CD14-positive monocyte (primary cell): ENCODE measurements around the gene ZPLD1. TPM values are rescaled to one million over a fixed set of nuclear protein-coding genes. Genes with fewer than 3 reads are reported as not detected.

Experiments used
- DNase-seq, 3 donors: peaks; one replicate each; pipeline ENCODE4 v3.0.0-alpha.2; 2011 to 2022
- H2AFZ ChIP-seq: 2 replicates; pipeline ENCODE4 v1.6.0; 2012; ENCODE audit warnings: mild to moderate bottlenecking, low read depth, low read length, inconsistent platforms; ENCODE audit not compliant: insufficient read depth, poor library complexity, severe bottlenecking
- H3K27ac ChIP-seq, 2 donors: 1 replicate in 1 of 2; 2 replicates in 1 of 2; pipeline ENCODE4 v1.5.1; 2012 to 2013; ENCODE audit warnings: low read length in 2 of 2, control low read depth in 1 of 2, inconsistent platforms in 1 of 2, low read depth in 1 of 2, mild to moderate bottlenecking in 1 of 2
- H3K27me3 ChIP-seq, 2 donors: one replicate each; pipeline versions ENCODE4 v1.6.0 to v1.6.1; 2011 to 2013; ENCODE audit warnings: low read length in 2 of 2; ENCODE audit not compliant: control insufficient read depth in 2 of 2, insufficient read depth in 2 of 2
- H3K36me3 ChIP-seq, 2 donors: replicated peaks in 1 of 2; 1 replicate in 1 of 2; 2 replicates in 1 of 2; pipeline versions ENCODE4 v1.5.1 to v1.6.1; 2012 to 2013; ENCODE audit warnings: low read length in 2 of 2, control low read depth in 1 of 2, inconsistent platforms in 1 of 2, mild to moderate bottlenecking in 1 of 2; ENCODE audit not compliant: insufficient read depth in 2 of 2, control insufficient read depth in 1 of 2
- H3K4me1 ChIP-seq, 2 donors: 1 replicate in 1 of 2; 2 replicates in 1 of 2; pipeline versions ENCODE4 v1.5.1 to v1.6.1; 2012 to 2013; ENCODE audit warnings: low read length in 2 of 2, control low read depth in 1 of 2, inconsistent platforms in 1 of 2, mild to moderate bottlenecking in 1 of 2, moderate library complexity in 1 of 2; ENCODE audit not compliant: insufficient read depth in 2 of 2, control insufficient read depth in 1 of 2
- H3K4me2 ChIP-seq: replicated peaks from 2 replicates; pipeline ENCODE3; 2012; ENCODE audit warnings: low read length, moderate library complexity, mild to moderate bottlenecking; ENCODE audit not compliant: poor library complexity, severe bottlenecking; ENCODE audit errors: extremely low read depth
- H3K4me3 ChIP-seq, 3 experiments: fragments of 200-600 bp in 1 of 3; sonication (generic) in 1 of 3; replicated peaks in 1 of 3; 1 replicate in 2 of 3; 2 replicates in 1 of 3; pipeline ENCODE4 v1.5.1; 2011 to 2013; ENCODE audit warnings: low read length in 3 of 3, mild to moderate bottlenecking in 3 of 3, control low read depth in 2 of 3, low read depth in 2 of 3, inconsistent platforms in 1 of 3, moderate library complexity in 1 of 3
- H3K79me2 ChIP-seq: 2 replicates; pipeline ENCODE4 v1.6.0; 2012; ENCODE audit warnings: mild to moderate bottlenecking, control low read depth, inconsistent platforms, low read length, moderate library complexity; ENCODE audit not compliant: insufficient read depth
- H3K9ac ChIP-seq: 2 replicates; pipeline ENCODE4 v1.6.0; 2017; ENCODE audit warnings: low read length, mild to moderate bottlenecking; ENCODE audit not compliant: insufficient read depth, poor library complexity, severe bottlenecking
- H3K9me3 ChIP-seq, 2 donors: replicated peaks in 1 of 2; 1 replicate in 1 of 2; 2 replicates in 1 of 2; pipeline versions ENCODE4 v1.5.1 to v1.6.1; 2012 to 2013; ENCODE audit warnings: low read length in 2 of 2, control low read depth in 1 of 2; ENCODE audit not compliant: control insufficient read depth in 1 of 2, insufficient read depth in 1 of 2
- H4K20me1 ChIP-seq: 2 replicates; pipeline ENCODE4 v1.6.0; 2012; ENCODE audit warnings: mild to moderate bottlenecking, low read length, control low read depth, moderate library complexity; ENCODE audit not compliant: insufficient read depth
- H3K27ac Mint-ChIP-seq, 7 donors: one replicate each; pipeline ENCODE4 v1.8.0; 2020; ENCODE audit warnings: mild to moderate bottlenecking in 7 of 7, mixed read lengths in 7 of 7, moderate library complexity in 6 of 7, inconsistent platforms in 2 of 7
- H3K27me3 Mint-ChIP-seq, 3 donors: one replicate each; pipeline ENCODE4 v1.8.0; 2021 to 2022; ENCODE audit warnings: low read depth in 3 of 3, mild to moderate bottlenecking in 3 of 3, mixed read lengths in 3 of 3, moderate library complexity in 3 of 3, inconsistent platforms in 1 of 3
- H3K36me3 Mint-ChIP-seq, 2 donors: one replicate each; pipeline ENCODE4 v1.8.0; 2020; ENCODE audit warnings: mixed read lengths in 2 of 2, inconsistent platforms in 1 of 2, mild to moderate bottlenecking in 1 of 2
- H3K4me1 Mint-ChIP-seq: one replicate; pipeline ENCODE4 v1.8.0; 2020; ENCODE audit warnings: mild to moderate bottlenecking, mixed read lengths
- H3K4me3 Mint-ChIP-seq, 2 donors: one replicate each; pipeline ENCODE4 v1.8.0; 2020; ENCODE audit warnings: mild to moderate bottlenecking in 2 of 2, mixed read lengths in 2 of 2, moderate library complexity in 1 of 2
- H3K9me3 Mint-ChIP-seq, 7 donors: one replicate each; pipeline ENCODE4 v1.8.0; 2020 to 2022; ENCODE audit warnings: mixed read lengths in 7 of 7, mild to moderate bottlenecking in 6 of 7, moderate library complexity in 6 of 7, inconsistent platforms in 2 of 7
- CTCF ChIP-seq: fragments of 200-600 bp; IDR thresholded peaks from one replicate; pipeline ENCODE4 v1.8.0; 2022; ENCODE audit warnings: antibody characterized with exemption, mild to moderate bottlenecking
- WGBS: methylation state at CpG from one replicate; pipeline ENCODE4 v1.1.5; 2013; ENCODE audit warnings: missing lambda C conversion rate; ENCODE audit not compliant: insufficient coverage; 5-methylcytosine and 5-hydroxymethylcytosine counted together
- intact Hi-C, 2 donors: fragments of 100-400 bp; cut with micrococcal nuclease; formaldehyde crosslinking; loops; one replicate each; pipeline versions ENCODE4 v1.15.0 to v1.15.1; 2023
- polyA plus RNA-seq, 3 donors: library from polyadenylated mRNA; depleted of rRNA in 1 of 3; unstranded in 2 of 3; stranded (reverse) in 1 of 3; fragments of 300-500 nt in 2 of 3; fragments of >200 nt in 1 of 3; fragmentation: Illumina TruSeq in 2 of 3; gene quantifications; 1 replicate in 2 of 3; 2 replicates in 1 of 3; pipeline ENCODE4 v1.2.3, GENCODE V29; 2012 to 2021

ZPLD1 gene
- polyA plus RNA-seq, 3 donors: not detected

- no peak overlapping the region for H3K27ac Mint-ChIP-seq
- no peak overlapping the region for H3K4me3 ChIP-seq
- H3K36me3 Mint-ChIP-seq: no peaks in the 10 kb centered on the region
These were observed 57.5 kb downstream of the ZPLD1 start for GRCh38 chr3:102492300-102492699.

GRCh38 chr3:102497571-102497970 is 62.8 kb downstream of the ZPLD1 start:
- no peak for TF ChIP-seq CTCF
- no peak overlapping the region for H3K27ac Mint-ChIP-seq
- no peak overlapping the region for H3K9ac ChIP-seq
- intact Hi-C loops: no loop called here
- H3K36me3 Mint-ChIP-seq: no peaks in the 10 kb centered on the region
- no peaks in the 10 kb centered on the region for H3K36me3 ChIP-seq
- no peaks in the 10 kb centered on the region for H3K4me1 Mint-ChIP-seq
- H3K9me3 Mint-ChIP-seq: peaks cover 0 to 5% (median 2%) of the 10 kb centered on the region in 7 donors
- H3K4me1 ChIP-seq: no peaks in the 10 kb centered on the region
- H3K27ac ChIP-seq: no peak overlapping the region
- no peaks in the 10 kb centered on the region for H4K20me1 ChIP-seq
- H3K27me3 ChIP-seq: no peaks in the 10 kb centered on the region
- H3K4me2 ChIP-seq: no peak overlapping the region
- no peak for DNase-seq
- peaks cover 1 to 3% (median 2%) of the 10 kb centered on the region in 3 donors for H3K27me3 Mint-ChIP-seq
- H3K4me3 Mint-ChIP-seq: no peak overlapping the region
- no peaks in the 10 kb centered on the region for H3K79me2 ChIP-seq
- no CpG with 5 or more reads among the region's 3 CpGs for WGBS
- no peaks in the 10 kb centered on the region for H3K9me3 ChIP-seq
- no peak overlapping the region for H2AFZ ChIP-seq
- no peak overlapping the region for H3K4me3 ChIP-seq

More at GRCh38 chr3:102492300-102492699, 57.5 kb downstream of the ZPLD1 start:
- no peak for TF ChIP-seq CTCF
- Mint-ChIP-seq H3K4me3 (no peak overlapping the region), H3K27me3 (no peaks in the 10 kb centered on the region), H3K4me1 (no peaks in the 10 kb centered on the region), H3K9me3 (peaks cover 3 to 12% (median 4%) of the 10 kb centered on the region in 7 donors)
- no peaks in the 10 kb centered on the region for H3K4me1 ChIP-seq
- H3K4me2 ChIP-seq: no peak overlapping the region
- 100% methylated on average over 5 of the region's 8 CpGs for WGBS
- no peak overlapping the region for H3K27ac ChIP-seq
- H4K20me1 ChIP-seq: no peaks in the 10 kb centered on the region
- H3K9ac ChIP-seq: no peak overlapping the region
- no peak for DNase-seq
- H2AFZ ChIP-seq: no peak overlapping the region
- H3K79me2 ChIP-seq: no peaks in the 10 kb centered on the region
- intact Hi-C loops: no loop called here
- no peaks in the 10 kb centered on the region for H3K36me3 ChIP-seq
- H3K27me3 ChIP-seq: no peaks in the 10 kb centered on the region
- peaks cover 0 to 4% of the 10 kb centered on the region in 2 donors for H3K9me3 ChIP-seq
